OCI-LY3 (cell line): ENCODE data around the gene ARHGAP26.

Experiments used
- H2AFZ ChIP-seq: fragments of 200-600, 300-600 bp; shearing (Covaris generic); 2 replicates; pipeline ENCODE4 v1.6.0; 2014; ENCODE audit warnings: antibody characterized with exemption, low read depth, low read length
- H3K27ac ChIP-seq: fragments of 200-600, 300-600 bp; sonication (generic); 2 replicates; pipeline ENCODE4 v1.5.1; 2014; ENCODE audit warnings: mild to moderate bottlenecking, low read length, moderate library complexity, mixed read lengths
- H3K27me3 ChIP-seq: fragments of 200-600, 300-600 bp; sonication (generic); 2 replicates; pipeline ENCODE4 v1.6.1; 2014; ENCODE audit warnings: low read depth, low read length, mixed read lengths
- H3K36me3 ChIP-seq: fragments of 200-600, 300-600 bp; sonication (generic); replicated peaks from 2 replicates; pipeline ENCODE3; 2014; ENCODE audit warnings: low read depth, low read length, mixed read lengths
- H3K4me1 ChIP-seq: fragments of 300-600, 200-600 bp; sonication (generic); 2 replicates; pipeline ENCODE4 v1.6.1; 2014; ENCODE audit warnings: low read length, mixed read lengths
- H3K4me2 ChIP-seq: fragments of 200-600, 300-600 bp; sonication (generic); 2 replicates; pipeline ENCODE4 v1.6.1; 2014; ENCODE audit warnings: low read length, mixed read lengths
- H3K4me3 ChIP-seq: fragments of 300-600, 200-600 bp; sonication (generic); 2 replicates; pipeline ENCODE4 v1.5.1; 2014; ENCODE audit warnings: antibody characterized with exemption, mild to moderate bottlenecking, low read length, moderate library complexity
- H3K79me2 ChIP-seq: fragments of 300-600, 200-600 bp; shearing (Covaris generic); 2 replicates; pipeline ENCODE4 v1.6.1; 2014; ENCODE audit warnings: mild to moderate bottlenecking, low read length, mixed read lengths
- H3K9ac ChIP-seq: fragments of 300-600, 200-600 bp; shearing (Covaris generic); 2 replicates; pipeline ENCODE4 v1.6.0; 2014; ENCODE audit warnings: mild to moderate bottlenecking, low read length, moderate library complexity
- H3K9me3 ChIP-seq: fragments of 200-600, 300-600 bp; shearing (Covaris generic); 2 replicates; pipeline ENCODE4 v1.6.1; 2014; ENCODE audit warnings: low read length, mixed read lengths; ENCODE audit not compliant: insufficient read depth
- H4K20me1 ChIP-seq: fragments of 200-600, 300-600 bp; sonication (generic); 2 replicates; pipeline ENCODE4 v1.6.1; 2016; ENCODE audit warnings: low read length, mixed read lengths; ENCODE audit not compliant: insufficient read depth
- CTCF ChIP-seq: fragments of 200-600, 300-600 bp; sonication (generic); IDR thresholded peaks from 2 replicates; pipeline ENCODE4 v1.5.1; 2014; ENCODE audit warnings: antibody characterized with exemption, low read length, low read depth
- EZH2phosphoT487 ChIP-seq: fragments of 200-600 bp; shearing (Covaris generic); IDR thresholded peaks from 2 replicates; pipeline ENCODE4 v1.6.1; 2018; ENCODE audit warnings: antibody characterized with exemption, mixed run types, low read depth

Gene ARHGAP26

GRCh38 chr5:143188692-143189091 is 418.5 kb downstream of the ARHGAP26 start:
- no peaks in the 10 kb centered on the region for H3K27me3 ChIP-seq
- H4K20me1 ChIP-seq = no peaks in the 10 kb centered on the region
- H3K36me3 ChIP-seq = no peaks in the 10 kb centered on the region
- no peak overlapping the region for H3K4me2 ChIP-seq
- H3K79me2 ChIP-seq = no peaks in the 10 kb centered on the region
- TF ChIP-seq CTCF = no peak
- H3K9me3 ChIP-seq = peaks cover 5% of the 10 kb centered on the region; the same call in 1 of the 2 replicates
- H3K4me1 ChIP-seq = peaks cover 17% of the 10 kb centered on the region
- no peak overlapping the region for H3K4me3 ChIP-seq
- no peak overlapping the region for H3K9ac ChIP-seq
- H3K27ac ChIP-seq = no peak overlapping the region
- no peak overlapping the region for H2AFZ ChIP-seq

- Histone ChIP-seq H3K27me3 (no peaks in the 10 kb centered on the region), H3K79me2 (no peaks in the 10 kb centered on the region), H3K4me3 (no peak overlapping the region), H2AFZ (no peak overlapping the region), H4K20me1 (no peaks in the 10 kb centered on the region), H3K4me2 (no peak overlapping the region), H3K36me3 (no peaks in the 10 kb centered on the region), H3K9me3 (peaks cover 5% of the 10 kb centered on the region; the same call in 1 of the 2 replicates), H3K9ac (no peak overlapping the region), H3K27ac (no peak overlapping the region), H3K4me1 (peaks cover 12% of the 10 kb centered on the region; the same call in 1 of the 2 replicates)
- TF ChIP-seq EZH2phosphoT487 (no peak), CTCF (no peak)
Measured at GRCh38 chr5:143190260-143190810, 420.2 kb downstream of the ARHGAP26 start.

GRCh38 chr5:143191720-143192119 is 421.5 kb downstream of the ARHGAP26 start:
- Histone ChIP-seq H3K27ac (no peak overlapping the region), H3K9ac (no peak overlapping the region), H3K4me1 (peaks cover 9% of the 10 kb centered on the region; the same call in 1 of the 2 replicates), H3K36me3 (no peaks in the 10 kb centered on the region), H3K79me2 (no peaks in the 10 kb centered on the region), H3K27me3 (no peaks in the 10 kb centered on the region), H4K20me1 (no peaks in the 10 kb centered on the region), H2AFZ (no peak overlapping the region), H3K4me2 (no peak overlapping the region), H3K9me3 (peaks cover 5% of the 10 kb centered on the region; the same call in 1 of the 2 replicates), H3K4me3 (no peak overlapping the region)
- no peak for TF ChIP-seq CTCF
- TF ChIP-seq EZH2phosphoT487 = no peak

- H3K36me3 ChIP-seq = peaks cover 3% of the 10 kb centered on the region
- H3K27ac ChIP-seq = no peak overlapping the region
- no peaks in the 10 kb centered on the region for H3K79me2 ChIP-seq
- H3K27me3 ChIP-seq = no peaks in the 10 kb centered on the region
- H3K9me3 ChIP-seq = peaks cover 5% of the 10 kb centered on the region; the same call in 1 of the 2 replicates
- H3K4me2 ChIP-seq = no peak overlapping the region
- TF ChIP-seq CTCF = no peak
- TF ChIP-seq EZH2phosphoT487 = no peak
- H3K9ac ChIP-seq = no peak overlapping the region
- H3K4me1 ChIP-seq = peaks cover 6% of the 10 kb centered on the region; the same call in 1 of the 2 replicates
- H2AFZ ChIP-seq = no peak overlapping the region
- H3K4me3 ChIP-seq = no peak overlapping the region
- H4K20me1 ChIP-seq = no peaks in the 10 kb centered on the region
Measured at GRCh38 chr5:143192191-143192900, 422.2 kb downstream of the ARHGAP26 start.
